ENCODE measurements around the gene ISM1. TPM values are rescaled to one million over a fixed set of nuclear protein-coding genes. Genes with fewer than 3 reads are reported as not detected.

ISM1 gene
- total and polyA plus RNA-seq, 8 donors: 0.25 to 14.3 (median 0.97) TPM; not detected in 2

DNA sequence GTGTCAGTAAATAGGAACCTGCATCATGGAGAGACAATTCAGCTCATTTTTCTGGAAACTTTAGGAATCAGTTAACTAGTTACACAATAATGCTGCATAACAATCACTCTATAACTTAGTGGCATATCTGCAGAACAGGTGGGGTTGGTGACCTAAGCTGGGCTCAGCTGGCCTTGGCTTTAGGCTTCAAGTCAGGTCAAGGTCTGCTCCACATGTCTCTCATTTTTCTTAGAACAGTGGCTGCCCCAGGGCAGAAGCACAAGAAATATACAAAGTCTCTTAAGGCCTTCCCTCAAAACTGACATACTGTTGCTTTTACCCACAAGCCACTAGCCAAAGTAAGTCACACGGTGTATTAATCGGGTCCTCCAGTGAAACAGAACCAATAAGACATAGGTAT, 14.1 kb upstream of the ISM1 start:
- Histone ChIP-seq H3K27ac (no peak overlapping the region), H3K36me3 (no peaks in the 10 kb centered on the region), H3K27me3 (no peaks in the 10 kb centered on the region), H3K4me1 (no peaks in the 10 kb centered on the region), H3K9me3 (no peaks in the 10 kb centered on the region), H3K4me3 (no peak overlapping the region)
- 91 to 97% (median 94%) methylated on average over 2 of the region's 2 CpGs for WGBS, 5 donors
- intact Hi-C loops (cut with DNase I; ENCODE audit: low total_unique reads): no loop called here
- no peak for DNase-seq
- TF ChIP-seq EP300 (IDR thresholded peaks at IDR 0.05): no peak

DNA sequence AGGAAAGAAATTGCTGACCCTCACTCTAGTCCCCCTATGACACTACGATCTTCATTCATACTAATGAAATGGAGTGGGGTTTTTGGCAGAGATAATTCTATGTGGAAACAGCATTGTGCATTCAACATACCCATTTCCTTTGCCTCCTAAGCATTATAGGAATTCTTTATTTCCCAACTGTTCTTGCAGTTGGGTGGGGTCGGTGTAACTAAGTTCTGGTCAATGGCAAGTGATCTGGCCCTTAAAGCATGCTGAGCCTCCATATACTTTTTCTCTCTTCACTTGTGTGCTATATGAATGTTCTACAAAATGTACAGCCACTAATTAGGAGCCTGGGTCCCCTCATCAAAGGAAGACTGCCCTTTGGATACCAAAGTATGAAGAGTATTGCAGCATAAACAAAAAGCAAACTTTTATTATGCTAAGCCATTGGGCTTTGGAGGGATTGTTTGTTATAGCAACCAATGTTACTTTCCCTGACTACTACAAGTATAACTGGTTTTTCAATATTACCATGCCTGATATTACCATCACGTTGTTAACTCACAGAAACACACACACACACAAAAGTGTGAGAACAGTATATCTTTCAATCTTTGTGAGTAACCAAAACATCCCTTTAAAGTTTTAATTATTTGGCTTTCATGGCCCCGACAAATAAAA, 9.0 kb upstream of the ISM1 start:
- Histone ChIP-seq H3K27me3 (peaks cover 0 to 14% (median 5%) of the 10 kb centered on the region in 3 donors), H3K27ac (no peak overlapping the region), H3K4me1 (no peaks in the 10 kb centered on the region), H3K4me3 (no peak overlapping the region), H3K36me3 (no peaks in the 10 kb centered on the region), H3K9me3 (no peaks in the 10 kb centered on the region)
- TF ChIP-seq CTCF (IDR thresholded peaks at IDR 0.05) (no peak), EP300 (IDR thresholded peaks at IDR 0.05) (no peak), POLR2AphosphoS5 (IDR thresholded peaks at IDR 0.05) (no peak), POLR2A (IDR thresholded peaks at IDR 0.05) (no peak)
- DNase-seq: no peak
- intact Hi-C loops (cut with DNase I; ENCODE audit: low total_unique reads): no loop called here
- WGBS, 5 donors: 49 to 83% (median 68%) methylated on average over 4 of the region's 4 CpGs

GRCh38 chr20:13212750-13213149, 8.3 kb upstream of the ISM1 start:
- 50 to 67% (median 61%) methylated on average over 5 of the region's 5 CpGs for WGBS, 5 donors
- Histone ChIP-seq H3K9me3 (no peaks in the 10 kb centered on the region), H3K27me3 (peaks cover 0 to 17% (median 6%) of the 10 kb centered on the region in 3 donors), H3K4me3 (no peak overlapping the region), H3K36me3 (no peaks in the 10 kb centered on the region), H3K27ac (no peak overlapping the region), H3K4me1 (no peaks in the 10 kb centered on the region)
- intact Hi-C loops (cut with DNase I; ENCODE audit: low total_unique reads): no loop called here
- no peak for DNase-seq
- TF ChIP-seq POLR2AphosphoS5 (IDR thresholded peaks at IDR 0.05): no peak
- TF ChIP-seq CTCF (IDR thresholded peaks at IDR 0.05): no peak
- no peak for TF ChIP-seq EP300 (IDR thresholded peaks at IDR 0.05)

GRCh38 chr20:13213335-13213734, 7.7 kb upstream of the ISM1 start:
- H3K27me3 ChIP-seq: peaks cover 0 to 22% (median 12%) of the 10 kb centered on the region in 3 donors
- H3K36me3 ChIP-seq: no peaks in the 10 kb centered on the region
- intact Hi-C loops (cut with DNase I; ENCODE audit: low total_unique reads): no loop called here
- 73 to 95% (median 86%) methylated on average over 1 of the region's 1 CpG for WGBS, 5 donors
- H3K4me3 ChIP-seq: no peak overlapping the region
- TF ChIP-seq CTCF (IDR thresholded peaks at IDR 0.05) (no peak), POLR2AphosphoS5 (IDR thresholded peaks at IDR 0.05) (no peak), POLR2A (IDR thresholded peaks at IDR 0.05) (no peak), EP300 (IDR thresholded peaks at IDR 0.05) (no peak)
- H3K27ac ChIP-seq: no peak overlapping the region
- H3K9me3 ChIP-seq: no peaks in the 10 kb centered on the region
- H3K4me1 ChIP-seq: no peaks in the 10 kb centered on the region
- no peak for DNase-seq

DNA sequence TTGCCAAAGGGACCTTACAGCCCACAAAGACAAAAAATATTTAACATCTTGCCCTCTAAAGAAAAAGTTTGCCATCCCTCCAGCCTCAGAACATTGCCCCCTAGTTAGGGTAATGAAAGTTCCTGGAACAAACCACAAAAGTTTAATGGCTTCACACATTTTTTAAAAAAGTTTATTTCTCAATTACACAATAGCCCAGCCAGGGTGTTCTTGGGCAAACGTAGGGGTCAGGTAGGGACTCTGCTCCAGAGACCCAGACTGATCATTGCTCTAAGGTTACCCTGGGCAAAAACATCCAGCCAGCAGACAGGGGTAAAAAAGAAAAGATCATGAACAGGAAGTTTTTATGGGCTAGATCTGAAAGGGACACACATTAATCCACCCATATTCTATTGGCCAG, 4.5 kb upstream of the ISM1 start:
- no peak overlapping the region for H3K27ac ChIP-seq
- intact Hi-C loops (cut with DNase I; ENCODE audit: low total_unique reads): no loop called here
- WGBS, 5 donors: 7 to 38% (median 21%) methylated on average over 1 of the region's 1 CpG
- H3K4me1 ChIP-seq: peaks cover 15 to 21% (median 17%) of the 10 kb centered on the region in 4 donors
- DNase-seq: no peak
- no peak overlapping the region for H3K4me3 ChIP-seq
- no peak for TF ChIP-seq POLR2A (IDR thresholded peaks at IDR 0.05)
- TF ChIP-seq EP300 (IDR thresholded peaks at IDR 0.05): no peak
- no peaks in the 10 kb centered on the region for H3K36me3 ChIP-seq
- H3K27me3 ChIP-seq: peaks cover 7 to 53% (median 39%) of the 10 kb centered on the region in 3 donors
- no peaks in the 10 kb centered on the region for H3K9me3 ChIP-seq

All from stomach (tissue), 9 donors.